Measurements from ENCODE around the gene RRH.
A peak's percentile ranks its signal among the peaks of the same experiment; 100 is the strongest.

Gene RRH

DNA sequence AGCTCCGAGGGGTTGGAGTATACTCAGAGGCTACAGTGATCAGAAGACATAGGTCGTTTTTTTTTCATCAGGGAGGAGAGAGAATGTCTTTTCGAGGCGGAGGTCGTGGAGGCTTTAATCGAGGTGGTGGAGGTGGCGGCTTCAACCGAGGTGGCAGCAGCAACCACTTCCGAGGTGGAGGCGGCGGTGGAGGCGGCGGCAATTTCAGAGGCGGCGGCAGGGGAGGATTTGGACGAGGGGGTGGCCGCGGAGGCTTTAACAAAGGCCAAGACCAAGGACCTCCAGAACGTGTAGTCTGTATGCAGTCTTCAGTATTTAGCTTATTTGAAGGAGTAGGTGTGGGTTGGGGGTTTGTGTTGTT lies 11.7 kb upstream of the RRH start:
- H3K79me2 ChIP-seq (ENCODE audit: insufficient read depth, low read length): peaks cover 31% of the 10 kb centered on the region
- no peaks in the 10 kb centered on the region for H4K20me1 ChIP-seq (ENCODE audit: low read depth, low read length)

DNA sequence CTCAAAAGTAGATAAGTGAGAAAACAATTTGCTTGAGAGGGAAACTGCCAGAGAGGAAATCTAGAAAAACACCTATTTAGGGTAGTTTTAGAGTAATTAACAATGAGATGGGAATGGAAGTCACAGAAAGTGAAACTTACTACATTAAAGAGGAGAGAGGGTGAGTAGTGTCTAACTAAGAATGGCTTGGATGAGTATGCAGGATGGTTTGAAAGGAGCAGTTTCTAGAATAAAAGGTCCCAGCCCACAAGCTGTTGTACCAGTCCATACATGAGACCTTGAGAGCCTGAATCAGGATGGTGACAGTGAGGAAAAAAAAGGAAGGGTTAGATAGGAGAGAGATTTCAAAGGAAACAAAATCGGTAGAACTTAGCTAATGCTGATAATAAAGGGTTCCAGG lies 10.9 kb upstream of the RRH start:
- Histone ChIP-seq H3K9ac (ENCODE audit: low read length) (peak overlapping the region; percentile 89), H3K9me3 (ENCODE audit: insufficient read depth, low read length) (no peaks in the 10 kb centered on the region), H3K36me3 (ENCODE audit: low read length) (no peaks in the 10 kb centered on the region), H3K27ac (ENCODE audit: low read depth, low read length) (no peak overlapping the region), H2AFZ (ENCODE audit: low read depth, low read length, severe bottlenecking) (no peak overlapping the region), H3F3A (ENCODE audit: insufficient read depth) (no peaks in the 10 kb centered on the region; the same call in 1 of the 2 replicates), H3K4me2 (ENCODE audit: low read depth, low read length, poor library complexity, severe bottlenecking) (peak overlapping the region; percentile 59), H3K4me3 (ENCODE audit: insufficient read depth, low read length, poor library complexity, severe bottlenecking) (no peak overlapping the region), H4K20me1 (ENCODE audit: low read depth, low read length) (no peaks in the 10 kb centered on the region), H3K9me2 (replicated peaks; ENCODE audit: insufficient read depth, low read length) (no peaks in the 10 kb centered on the region), H3K27me3 (ENCODE audit: low read length) (no peaks in the 10 kb centered on the region), H3K79me2 (ENCODE audit: insufficient read depth, low read length) (peaks cover 31% of the 10 kb centered on the region)
- TF ChIP-seq, protein P1, sequence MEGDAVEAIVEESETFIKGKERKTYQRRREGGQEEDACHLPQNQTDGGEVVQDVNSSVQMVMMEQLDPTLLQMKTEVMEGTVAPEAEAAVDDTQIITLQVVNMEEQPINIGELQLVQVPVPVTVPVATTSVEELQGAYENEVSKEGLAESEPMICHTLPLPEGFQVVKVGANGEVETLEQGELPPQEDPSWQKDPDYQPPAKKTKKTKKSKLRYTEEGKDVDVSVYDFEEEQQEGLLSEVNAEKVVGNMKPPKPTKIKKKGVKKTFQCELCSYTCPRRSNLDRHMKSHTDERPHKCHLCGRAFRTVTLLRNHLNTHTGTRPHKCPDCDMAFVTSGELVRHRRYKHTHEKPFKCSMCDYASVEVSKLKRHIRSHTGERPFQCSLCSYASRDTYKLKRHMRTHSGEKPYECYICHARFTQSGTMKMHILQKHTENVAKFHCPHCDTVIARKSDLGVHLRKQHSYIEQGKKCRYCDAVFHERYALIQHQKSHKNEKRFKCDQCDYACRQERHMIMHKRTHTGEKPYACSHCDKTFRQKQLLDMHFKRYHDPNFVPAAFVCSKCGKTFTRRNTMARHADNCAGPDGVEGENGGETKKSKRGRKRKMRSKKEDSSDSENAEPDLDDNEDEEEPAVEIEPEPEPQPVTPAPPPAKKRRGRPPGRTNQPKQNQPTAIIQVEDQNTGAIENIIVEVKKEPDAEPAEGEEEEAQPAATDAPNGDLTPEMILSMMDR (IDR thresholded peaks at IDR 0.05; ENCODE audit: insufficient read depth, low read length, poor library complexity, severe bottlenecking): no peak
- TF ChIP-seq EZH2phosphoT487 (conservative IDR thresholded peaks at IDR 0.05; ENCODE audit: low read length): no peak

More for the DNA sequence above, 11.7 kb upstream of the RRH start:
- Histone ChIP-seq H3K27me3 (ENCODE audit: low read length) (no peaks in the 10 kb centered on the region), H3K36me3 (ENCODE audit: low read length) (no peaks in the 10 kb centered on the region), H3K9me2 (replicated peaks; ENCODE audit: insufficient read depth, low read length) (no peaks in the 10 kb centered on the region), H2AFZ (ENCODE audit: low read depth, low read length, severe bottlenecking) (peak overlapping the region; percentile 96), H3K27ac (ENCODE audit: low read depth, low read length) (peak overlapping the region; percentile 48; the same call in 1 of the 2 replicates), H3K9me3 (ENCODE audit: insufficient read depth, low read length) (no peaks in the 10 kb centered on the region), H3F3A (ENCODE audit: insufficient read depth) (no peaks in the 10 kb centered on the region; the same call in 1 of the 2 replicates), H3K4me3 (ENCODE audit: insufficient read depth, low read length, poor library complexity, severe bottlenecking) (peak overlapping the region; percentile 82), H3K4me2 (ENCODE audit: low read depth, low read length, poor library complexity, severe bottlenecking) (peak overlapping the region; percentile 59), H3K9ac (ENCODE audit: low read length) (peak overlapping the region; percentile 89)
- no peak for TF ChIP-seq EZH2phosphoT487 (conservative IDR thresholded peaks at IDR 0.05; ENCODE audit: low read length)
- TF ChIP-seq, protein P1 (IDR thresholded peaks at IDR 0.05; ENCODE audit: insufficient read depth, low read length, poor library complexity, severe bottlenecking): no peak

GRCh38 chr4:109818268-109818667 lies 9.5 kb upstream of the RRH start:
- Histone ChIP-seq H3K27me3 (ENCODE audit: low read length) (no peaks in the 10 kb centered on the region), H3K4me3 (ENCODE audit: insufficient read depth, low read length, poor library complexity, severe bottlenecking) (no peak overlapping the region), H4K20me1 (ENCODE audit: low read depth, low read length) (no peaks in the 10 kb centered on the region), H3F3A (ENCODE audit: insufficient read depth) (no peaks in the 10 kb centered on the region; the same call in 1 of the 2 replicates), H3K9me2 (replicated peaks; ENCODE audit: insufficient read depth, low read length) (no peaks in the 10 kb centered on the region), H2AFZ (ENCODE audit: low read depth, low read length, severe bottlenecking) (no peak overlapping the region), H3K4me2 (ENCODE audit: low read depth, low read length, poor library complexity, severe bottlenecking) (no peak overlapping the region), H3K27ac (ENCODE audit: low read depth, low read length) (no peak overlapping the region), H3K36me3 (ENCODE audit: low read length) (no peaks in the 10 kb centered on the region), H3K9me3 (ENCODE audit: insufficient read depth, low read length) (no peaks in the 10 kb centered on the region), H3K79me2 (ENCODE audit: insufficient read depth, low read length) (peaks cover 31% of the 10 kb centered on the region), H3K9ac (ENCODE audit: low read length) (no peak overlapping the region)
- TF ChIP-seq, protein P1 (IDR thresholded peaks at IDR 0.05; ENCODE audit: insufficient read depth, low read length, poor library complexity, severe bottlenecking): no peak
- TF ChIP-seq EZH2phosphoT487 (conservative IDR thresholded peaks at IDR 0.05; ENCODE audit: low read length): no peak
